LHCN-M2 (cell line): ENCODE measurements around the gene SBSN. TPM values are rescaled to one million over a fixed set of nuclear protein-coding genes. Genes with fewer than 3 reads are reported as not detected.

Experiments
- DNase-seq: peaks from one replicate; pipeline ENCODE4 v3.0.0-alpha.2; 2012; ENCODE audit warnings: low read depth
- total RNA-seq: library from RNA; depleted of rRNA; stranded (reverse); fragments of >200 nt; gene quantifications from 2 replicates; pipeline ENCODE4 v1.2.3, GENCODE V29; 2014

Gene SBSN
- total RNA-seq, 1 experiment from 2014 or later: not detected

GRCh38 chr19:35555301-35556005, 27.3 kb upstream of the SBSN start:
- DNase-seq: peak; percentile 22

- no peak for DNase-seq
Measured at GRCh38 chr19:35554076-35554475, 26.0 kb upstream of the SBSN start.

- DNase-seq: no peak
Measured at GRCh38 chr19:35553385-35554000, 25.4 kb upstream of the SBSN start.

GRCh38 chr19:35552534-35553384, 24.6 kb upstream of the SBSN start:
- DNase-seq: no peak

GRCh38 chr19:35551091-35551810, 23.1 kb upstream of the SBSN start:
- no peak for DNase-seq

- DNase-seq: no peak
Measured at GRCh38 chr19:35549879-35550523, 21.9 kb upstream of the SBSN start.

DNA sequence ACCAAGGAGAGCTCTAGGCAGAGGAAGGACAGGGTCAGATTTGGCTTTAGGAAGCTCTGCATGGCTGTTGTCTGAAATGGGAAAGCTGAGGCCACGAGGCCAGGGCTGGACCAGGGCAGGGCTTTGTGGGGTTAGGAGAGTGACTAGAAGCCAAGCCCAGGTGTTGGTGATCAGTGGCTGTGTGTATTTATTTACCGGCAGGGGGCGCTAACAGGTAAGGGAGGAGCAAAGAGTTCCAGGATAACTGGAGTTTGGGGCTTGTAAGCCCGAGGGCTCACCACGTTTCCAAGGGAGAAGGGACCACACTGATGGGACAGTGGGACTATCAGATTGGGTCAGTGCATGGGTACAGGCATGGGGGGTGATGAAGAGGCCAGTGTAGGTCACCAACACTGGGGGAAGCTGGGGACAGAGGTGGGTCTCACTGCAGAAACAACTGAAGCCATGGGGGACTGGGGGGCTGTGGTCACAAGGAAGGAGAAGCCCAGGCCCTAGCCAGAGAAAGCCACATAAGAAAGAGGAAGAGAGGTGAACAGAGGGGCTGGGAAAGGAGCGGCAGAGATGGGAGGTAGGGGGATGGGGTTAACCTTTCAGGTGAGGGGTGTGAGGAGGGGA, 21.2 kb upstream of the SBSN start:
- peak; percentile 48 for DNase-seq

DNA sequence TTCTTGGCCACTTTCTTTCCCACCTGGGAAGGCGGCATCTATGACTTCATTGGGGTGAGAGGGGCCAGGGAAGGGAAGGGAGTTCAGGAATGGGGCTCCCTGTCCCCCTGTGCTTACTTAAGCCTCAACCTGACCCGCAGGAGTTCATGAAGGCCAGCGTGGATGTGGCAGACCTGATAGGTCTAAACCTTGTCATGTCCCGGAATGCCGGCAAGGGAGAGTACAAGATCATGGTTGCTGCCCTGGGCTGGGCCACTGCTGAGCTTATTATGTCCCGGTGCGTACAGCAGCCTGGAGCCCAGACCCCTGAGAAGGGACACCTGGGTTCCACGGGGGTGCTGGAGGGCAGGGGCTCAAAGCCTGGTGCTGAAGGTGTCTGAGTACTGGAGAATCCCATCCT, 18.4 kb upstream of the SBSN start:
- DNase-seq: no peak

GRCh38 chr19:35545855-35546381, 17.8 kb upstream of the SBSN start:
- DNase-seq: peak; percentile 16

DNA sequence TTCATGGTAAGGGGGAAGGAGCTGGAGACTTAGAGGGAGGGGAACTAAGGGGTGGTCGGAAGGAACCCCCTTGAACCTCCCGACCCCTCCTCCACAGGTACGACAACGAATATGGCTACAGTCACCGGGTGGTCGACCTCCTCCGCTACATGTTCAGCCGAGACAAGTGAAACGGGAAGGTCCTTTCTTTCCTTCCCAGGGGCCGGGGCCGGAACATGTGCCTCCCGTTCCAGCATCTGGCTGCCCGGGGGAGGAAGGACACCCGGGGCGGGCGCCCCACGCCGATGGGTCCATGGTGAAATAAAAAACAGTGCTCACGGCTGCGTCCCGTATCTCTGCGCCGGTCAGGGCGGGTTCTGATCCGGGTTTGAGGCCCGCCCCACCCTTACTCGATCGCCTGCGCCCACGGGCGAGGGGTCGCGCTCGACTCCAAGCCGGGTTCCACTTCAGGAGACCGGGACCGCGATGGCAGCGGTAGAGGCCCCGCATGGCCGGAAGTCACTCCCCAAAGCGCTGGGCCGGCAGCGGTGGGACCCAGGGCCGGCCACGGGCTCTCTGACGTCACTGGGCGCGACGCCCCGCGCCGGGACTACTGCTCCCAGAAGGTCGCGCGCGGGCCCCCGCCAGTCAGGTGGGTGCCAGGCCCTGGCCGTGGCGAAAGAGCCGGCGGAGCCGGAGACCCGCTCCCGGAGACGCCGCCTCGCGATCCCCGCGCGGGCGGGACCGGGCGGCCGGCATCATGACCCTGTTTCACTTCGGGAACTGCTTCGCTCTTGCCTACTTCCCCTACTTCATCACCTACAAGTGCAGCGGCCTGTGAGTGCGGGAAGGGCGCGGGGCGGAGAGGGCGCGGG, 17.1 kb upstream of the SBSN start, which contains the start of gene TMEM147:
Gene TMEM147 (plus strand): TSS at position 626 of the 854 bp plus-strand sequence. CDS start 114 bp downstream, at position 740.
- DNase-seq: peak; percentile 83

- no peak for DNase-seq
Measured at GRCh38 chr19:35544110-35544802, 16.1 kb upstream of the SBSN start.

- DNase-seq: no peak
Measured at GRCh38 chr19:35543280-35544109, 15.4 kb upstream of the SBSN start.

DNA sequence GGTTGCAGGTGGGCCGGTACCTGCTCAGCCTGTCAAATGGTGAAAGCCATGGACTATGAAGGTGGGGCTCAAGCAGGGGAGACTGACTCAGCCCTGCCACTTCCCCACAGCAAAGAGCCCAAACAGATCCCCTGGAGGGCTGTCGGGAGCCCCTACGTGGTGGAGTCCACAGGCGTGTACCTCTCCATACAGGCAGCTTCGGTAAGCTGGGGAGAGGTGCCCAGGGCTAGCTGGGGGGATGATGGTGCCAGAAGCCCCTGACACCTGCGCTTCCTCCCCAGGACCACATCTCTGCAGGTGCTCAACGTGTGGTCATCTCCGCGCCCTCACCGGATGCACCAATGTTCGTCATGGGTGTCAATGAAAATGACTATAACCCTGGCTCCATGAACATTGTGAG, 14.1 kb upstream of the SBSN start:
- DNase-seq: no peak

GRCh38 chr19:35540356-35540927, 12.3 kb upstream of the SBSN start:
- no peak for DNase-seq

- DNase-seq: no peak
Measured at GRCh38 chr19:35539850-35540249, 11.7 kb upstream of the SBSN start.

GRCh38 chr19:35539314-35539713, 11.2 kb upstream of the SBSN start:
- DNase-seq: no peak

GRCh38 chr19:35534803-35535480, 6.8 kb upstream of the SBSN start:
- DNase-seq: no peak
